Activated effector memory CD4-positive, alpha-beta T cell treated with anti-CD3 and anti-CD28 coated beads, Interleukin-2, amount 50 U/mL, for 16 hours (primary cell): ENCODE data around the gene SDCBP2.

Source experiments
- DNase-seq: peaks from one replicate; pipeline ENCODE4 v3.0.0-alpha.2; 2020

SDCBP2 gene

GRCh38 chr20:1328680-1329330 is at the start of gene SDCBP2:
SDCBP2 (minus strand) TSS chr20:1329139; CDS start chr20:1320416, 8,723 bp downstream.
- DNase-seq, result peak; percentile 47

GRCh38 chr20:1378735-1379125 is 49.8 kb upstream of the SDCBP2 start:
- DNase-seq, result no peak

- DNase-seq, result no peak
Observed at GRCh38 chr20:1377984-1378734, 49.2 kb upstream of the SDCBP2 start.

GRCh38 chr20:1377341-1377871 is 48.5 kb upstream of the SDCBP2 start:
- no peak for DNase-seq

- no peak for DNase-seq
Observed at GRCh38 chr20:1376408-1377270, 47.7 kb upstream of the SDCBP2 start.

GRCh38 chr20:1376007-1376406 is 47.1 kb upstream of the SDCBP2 start:
- DNase-seq, result no peak

- DNase-seq, result no peak
Observed at GRCh38 chr20:1375515-1375914, 46.6 kb upstream of the SDCBP2 start.

GRCh38 chr20:1374246-1374645 is 45.3 kb upstream of the SDCBP2 start:
- no peak for DNase-seq

GRCh38 chr20:1373614-1374013 is 44.7 kb upstream of the SDCBP2 start:
- DNase-seq, result no peak

- DNase-seq, result no peak
Observed at GRCh38 chr20:1373036-1373435, 44.1 kb upstream of the SDCBP2 start.

GRCh38 chr20:1371830-1372539 is 43.0 kb upstream of the SDCBP2 start:
- DNase-seq, result no peak

- DNase-seq, result no peak
Observed at GRCh38 chr20:1371202-1371782, 42.4 kb upstream of the SDCBP2 start.

GRCh38 chr20:1370548-1371110 is 41.7 kb upstream of the SDCBP2 start:
- no peak for DNase-seq

- DNase-seq, result no peak
Observed at GRCh38 chr20:1369970-1370369, 41.0 kb upstream of the SDCBP2 start.

- no peak for DNase-seq
Observed at GRCh38 chr20:1368448-1369199, 39.7 kb upstream of the SDCBP2 start.

GRCh38 chr20:1367479-1367878 is 38.5 kb upstream of the SDCBP2 start:
- DNase-seq, result no peak

- peak; percentile 78 for DNase-seq
Observed at GRCh38 chr20:1364106-1364505, 35.2 kb upstream of the SDCBP2 start.

GRCh38 chr20:1363522-1363921 is 34.6 kb upstream of the SDCBP2 start:
- DNase-seq, result no peak

GRCh38 chr20:1362484-1362883 is 33.5 kb upstream of the SDCBP2 start:
- DNase-seq, result no peak

- DNase-seq, result no peak
Observed at GRCh38 chr20:1360094-1360846, 31.3 kb upstream of the SDCBP2 start.
